Epithelial cell of esophagus (primary cell): ENCODE results near the gene RACK1.
A peak's percentile ranks its signal among the peaks of the same experiment; 100 is the strongest.

Source experiments
- DNase-seq: peaks from one replicate; pipeline ENCODE4 v3.0.0; 2010; ENCODE audit warnings: low read depth
- H3K4me3 ChIP-seq: 2 replicates; pipeline ENCODE4 v1.5.1; 2011; ENCODE audit warnings: mild to moderate bottlenecking, low read length, control low read depth
- TF ChIP-seq, protein P1 (sequence below): IDR thresholded peaks from 2 replicates; pipeline ENCODE4 v1.5.1; 2011; ENCODE audit warnings: low read depth, mild to moderate bottlenecking, low read length, control low read depth, inconsistent platforms; ENCODE audit not compliant: insufficient read depth; ENCODE audit errors: missing control alignments

The RACK1 gene

DNA sequence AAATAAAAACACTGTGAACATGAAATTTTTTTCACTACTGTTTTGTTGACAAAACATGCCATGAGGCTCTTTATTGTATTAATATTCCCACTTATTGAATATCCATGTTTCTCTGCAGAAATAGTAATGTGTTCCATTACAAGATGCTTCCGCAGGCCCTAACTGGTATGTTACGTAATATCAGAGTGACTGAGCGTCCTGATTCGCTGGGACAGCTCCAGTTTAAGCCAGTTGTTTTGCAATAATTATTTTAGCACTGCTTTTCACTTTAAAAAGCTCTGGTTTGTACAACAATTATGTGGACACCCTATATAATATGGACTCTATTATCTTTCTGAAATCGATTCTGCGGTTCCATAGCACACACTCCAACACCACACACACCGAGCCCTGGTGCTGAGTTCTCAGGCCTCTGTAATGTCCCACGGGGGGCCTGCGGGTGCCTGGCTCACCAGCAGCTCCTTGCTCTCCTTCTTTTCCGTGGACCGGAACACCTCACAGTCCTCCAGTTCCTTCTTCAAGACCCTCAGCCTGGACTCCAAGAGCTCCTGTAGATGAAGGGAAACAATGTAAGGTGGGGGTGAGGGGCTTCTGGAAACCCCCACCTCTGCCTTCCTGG is 40.5 kb downstream of the RACK1 start:
- TF ChIP-seq, protein P1, sequence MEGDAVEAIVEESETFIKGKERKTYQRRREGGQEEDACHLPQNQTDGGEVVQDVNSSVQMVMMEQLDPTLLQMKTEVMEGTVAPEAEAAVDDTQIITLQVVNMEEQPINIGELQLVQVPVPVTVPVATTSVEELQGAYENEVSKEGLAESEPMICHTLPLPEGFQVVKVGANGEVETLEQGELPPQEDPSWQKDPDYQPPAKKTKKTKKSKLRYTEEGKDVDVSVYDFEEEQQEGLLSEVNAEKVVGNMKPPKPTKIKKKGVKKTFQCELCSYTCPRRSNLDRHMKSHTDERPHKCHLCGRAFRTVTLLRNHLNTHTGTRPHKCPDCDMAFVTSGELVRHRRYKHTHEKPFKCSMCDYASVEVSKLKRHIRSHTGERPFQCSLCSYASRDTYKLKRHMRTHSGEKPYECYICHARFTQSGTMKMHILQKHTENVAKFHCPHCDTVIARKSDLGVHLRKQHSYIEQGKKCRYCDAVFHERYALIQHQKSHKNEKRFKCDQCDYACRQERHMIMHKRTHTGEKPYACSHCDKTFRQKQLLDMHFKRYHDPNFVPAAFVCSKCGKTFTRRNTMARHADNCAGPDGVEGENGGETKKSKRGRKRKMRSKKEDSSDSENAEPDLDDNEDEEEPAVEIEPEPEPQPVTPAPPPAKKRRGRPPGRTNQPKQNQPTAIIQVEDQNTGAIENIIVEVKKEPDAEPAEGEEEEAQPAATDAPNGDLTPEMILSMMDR, result no peak
- DNase-seq, result peak; percentile 80
- peak overlapping the region; percentile 71 for H3K4me3 ChIP-seq

DNA sequence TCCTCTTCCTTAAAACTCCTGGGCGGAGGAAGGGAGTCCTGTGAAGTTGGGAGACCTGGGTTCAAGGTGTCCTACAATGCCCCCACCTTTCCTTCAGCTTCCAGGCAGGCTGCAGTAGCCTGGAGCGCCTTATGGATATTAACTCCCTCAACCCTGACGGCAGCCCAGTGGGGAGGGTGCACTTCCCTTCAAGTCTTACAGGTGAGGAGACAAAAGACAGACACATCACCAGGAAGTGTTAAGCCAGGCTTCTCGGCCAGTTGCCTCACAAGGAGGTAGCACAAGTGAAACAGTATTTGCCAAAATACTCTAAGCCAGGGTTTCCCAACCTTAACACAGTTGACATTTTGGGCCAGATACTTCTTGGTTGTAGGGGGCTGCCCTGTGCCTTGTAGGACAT is 42.9 kb downstream of the RACK1 start:
- H3K4me3 ChIP-seq, result no peak overlapping the region
- TF ChIP-seq, protein P1, result no peak
- no peak for DNase-seq

DNA sequence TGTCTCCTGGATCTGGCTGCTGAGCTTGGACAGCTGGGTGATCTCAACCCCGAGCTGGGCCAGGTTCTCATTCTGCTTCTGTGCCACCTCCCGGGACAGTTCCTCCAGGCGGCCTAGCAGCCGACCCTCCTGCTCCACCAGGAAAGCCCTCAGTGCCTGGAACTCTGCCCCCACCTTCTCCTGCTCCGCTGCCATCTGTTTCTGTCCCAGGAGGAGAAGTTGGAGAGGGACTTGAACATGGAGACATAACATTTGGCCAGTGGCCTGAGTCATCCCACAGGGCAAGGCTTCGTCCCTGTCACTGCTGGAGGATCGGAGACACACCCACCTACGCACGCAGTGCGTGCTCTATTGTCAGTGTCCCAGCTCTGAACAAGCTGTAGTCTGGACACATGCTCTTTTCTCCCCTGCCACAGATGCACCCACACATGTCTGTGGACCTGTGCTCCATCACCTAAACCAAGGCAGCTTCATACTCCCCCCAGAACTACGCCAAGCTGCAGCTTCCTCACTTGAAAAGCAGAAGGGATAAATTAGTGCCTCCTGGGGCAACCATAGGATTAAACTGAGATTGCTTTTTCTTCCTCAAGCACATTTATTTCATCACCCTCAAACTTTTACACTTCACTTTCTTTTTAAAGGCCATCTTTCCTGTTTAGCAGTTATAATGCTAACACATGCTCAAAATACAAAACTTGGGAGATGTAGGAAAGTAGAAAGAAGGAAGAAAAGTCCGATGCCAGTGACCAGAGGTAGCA is 43.6 kb downstream of the RACK1 start:
- H3K4me3 ChIP-seq, result no peak overlapping the region
- TF ChIP-seq, protein P1, result no peak
- no peak for DNase-seq

DNA sequence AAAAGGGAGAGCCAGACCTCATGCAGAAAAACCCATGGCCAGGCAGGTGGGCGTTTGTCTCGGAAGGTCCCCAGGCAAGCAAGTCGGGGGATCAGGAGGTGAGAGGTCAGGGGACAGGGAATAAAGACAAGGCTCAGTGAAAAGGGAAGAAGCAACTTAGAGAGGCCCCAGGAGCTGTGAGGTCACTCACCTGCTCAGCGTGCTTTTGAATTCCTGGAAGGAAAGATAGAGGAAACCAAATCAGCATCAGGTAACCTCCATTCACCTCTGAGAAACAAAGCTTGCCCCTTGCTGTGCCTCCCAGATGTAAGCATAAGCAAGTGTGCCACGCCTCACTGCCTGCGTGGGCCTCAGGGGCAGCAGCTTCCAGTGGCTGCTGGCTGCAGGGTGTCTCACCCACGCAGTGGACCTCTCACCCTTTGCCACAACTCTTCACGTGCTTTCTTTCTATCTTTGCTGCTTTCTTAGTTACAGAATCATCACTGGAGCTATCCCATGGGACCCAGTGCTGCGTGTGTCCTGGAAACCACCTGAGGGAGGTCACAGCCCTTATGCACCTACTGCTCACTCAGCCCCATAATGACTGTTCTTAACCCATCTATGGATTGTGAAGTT is 44.7 kb downstream of the RACK1 start:
- DNase-seq, result no peak
- TF ChIP-seq, protein P1, result no peak
- H3K4me3 ChIP-seq, result no peak overlapping the region

DNA sequence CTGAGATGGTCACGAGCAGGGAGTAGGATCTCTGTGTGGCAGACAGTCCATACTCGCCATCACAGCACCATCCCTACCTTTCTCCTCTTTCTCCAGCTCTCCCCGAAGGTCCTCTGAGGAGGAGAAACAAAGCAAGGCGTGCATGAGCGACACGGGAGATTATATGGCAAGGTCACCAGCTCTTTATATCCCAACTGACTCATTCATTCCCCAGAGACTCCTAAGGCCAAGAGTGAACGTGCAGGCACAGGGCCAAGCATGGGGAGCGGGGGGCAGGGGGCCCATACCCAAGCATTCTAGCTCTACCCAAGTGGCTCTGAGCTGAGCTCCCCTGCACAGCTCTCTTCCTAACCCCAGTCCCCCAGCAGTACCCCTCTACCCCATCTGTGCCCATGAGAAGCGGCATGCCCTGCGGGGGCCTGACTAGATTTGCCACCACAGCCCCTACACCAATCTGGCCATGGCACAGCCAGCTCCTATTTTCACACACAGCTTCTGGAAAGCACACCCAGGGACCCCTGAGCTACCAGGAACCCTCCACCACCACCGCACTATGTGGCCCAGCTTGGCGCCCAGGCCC is 45.5 kb downstream of the RACK1 start:
- TF ChIP-seq, protein P1, result no peak
- DNase-seq, result no peak
- no peak overlapping the region for H3K4me3 ChIP-seq

DNA sequence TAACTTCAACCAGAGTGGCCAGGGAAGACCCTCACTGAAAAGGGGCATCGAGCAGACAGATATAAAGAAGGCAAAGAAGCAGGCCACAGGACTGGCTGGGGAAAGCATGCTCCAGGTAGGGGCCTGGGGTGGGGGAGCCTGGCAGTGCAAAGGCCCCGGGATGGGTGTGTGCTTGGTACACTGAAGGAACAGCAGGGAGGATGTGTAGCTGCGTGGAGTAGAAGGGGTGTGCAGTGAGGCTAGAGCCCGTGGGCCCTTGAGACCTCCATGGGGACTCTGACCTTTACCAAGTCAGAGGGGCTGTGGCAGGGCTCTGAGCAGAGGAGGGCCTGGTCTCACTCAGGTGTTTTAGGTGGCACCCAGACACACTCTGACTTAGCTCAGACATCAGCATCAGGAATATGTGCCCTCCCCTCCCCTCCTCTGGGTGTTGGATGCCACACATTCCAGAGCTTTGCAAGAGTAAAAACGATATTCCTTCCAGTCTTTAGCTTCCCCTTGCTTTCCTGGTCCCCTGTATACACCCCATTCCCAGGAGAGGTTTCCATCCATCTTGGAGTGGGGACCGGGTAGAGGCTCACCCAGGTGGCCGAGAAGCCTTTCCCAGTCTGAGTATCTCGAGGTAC is 46.3 kb downstream of the RACK1 start:
- H3K4me3 ChIP-seq, result no peak overlapping the region

More for the DNA sequence above, 46.3 kb downstream of the RACK1 start:
- TF ChIP-seq, protein P1, result no peak
- no peak for DNase-seq
